Activated CD4-positive, alpha-beta memory T cell treated with anti-CD3 and anti-CD28 coated beads for 36 hours (primary cell): Measurements from ENCODE around the gene MED12. TPM values are rescaled to one million over a fixed set of nuclear protein-coding genes. Genes with fewer than 3 reads are reported as not detected.
"Not testable (repeated sequence)": the region's sequence is repeated elsewhere in the genome, so short reads cannot be mapped to it uniquely, and the experiment has no call there.

ENCODE experiments used
- CTCF ChIA-PET: fragments of 350-600 bp; sonication (Branson Sonifier 250); formaldehyde crosslinking; loops from one replicate; lab custom pipeline; 2021; ENCODE audit warnings: antibody characterized with exemption, inconsistent platforms; lab: Charles Lee
- POLR2A ChIA-PET: fragments of 350-600 bp; sonication (Branson Sonifier 250); formaldehyde crosslinking; loops from one replicate; lab custom pipeline; 2021; ENCODE audit warnings: antibody characterized with exemption; lab: Charles Lee
- DNase-seq: peaks from one replicate; pipeline ENCODE4 v3.0.0-alpha.2; 2020
- H3K27ac Mint-ChIP-seq: one replicate; pipeline ENCODE4 v1.8.0; 2021; ENCODE audit warnings: mixed read lengths
- H3K27me3 Mint-ChIP-seq: one replicate; pipeline ENCODE4 v1.8.0; 2021; ENCODE audit warnings: mixed read lengths
- H3K36me3 Mint-ChIP-seq: one replicate; pipeline ENCODE4 v1.8.0; 2021; ENCODE audit warnings: mixed read lengths
- H3K4me1 Mint-ChIP-seq: one replicate; pipeline ENCODE4 v1.8.0; 2021; ENCODE audit warnings: low read depth, mixed read lengths
- H3K4me3 Mint-ChIP-seq: one replicate; pipeline ENCODE4 v1.8.0; 2021; ENCODE audit warnings: mild to moderate bottlenecking, mixed read lengths
- H3K9me3 Mint-ChIP-seq: one replicate; pipeline ENCODE4 v1.8.0; 2021; ENCODE audit warnings: mixed read lengths
- intact Hi-C: fragments of 100-400 bp; cut with micrococcal nuclease; formaldehyde crosslinking; loops from one replicate; pipeline ENCODE4 v1.15.1; 2023
- total RNA-seq, 2 experiments: library from RNA; stranded (reverse); gene quantifications; one replicate each; pipeline ENCODE4 v1.2.3, GENCODE V29; 2021

Gene MED12
- total RNA-seq, 2 experiments from 2014 or later = 46.9 to 50.1 TPM

- Mint-ChIP-seq H3K36me3 (peaks cover 3% of the 10 kb centered on the region), H3K27ac (no peak overlapping the region), H3K4me1 (peaks cover 2% of the 10 kb centered on the region), H3K9me3 (no peaks in the 10 kb centered on the region), H3K27me3 (no peaks in the 10 kb centered on the region), H3K4me3 (no peak overlapping the region)
- intact Hi-C loops = no loop called here
- ChIA-PET POLR2A (no interaction called here), CTCF (no interaction called here)
- no peak for DNase-seq
These were observed 48.8 kb downstream of the MED12 start for GRCh38 chrX:71167031-71167781.

- Mint-ChIP-seq H3K27me3 (no peaks in the 10 kb centered on the region), H3K27ac (no peak overlapping the region), H3K9me3 (no peaks in the 10 kb centered on the region), H3K4me1 (peaks cover 2% of the 10 kb centered on the region), H3K4me3 (no peak overlapping the region), H3K36me3 (peaks cover 3% of the 10 kb centered on the region)
- intact Hi-C loops = no loop called here
- no peak for DNase-seq
- CTCF ChIA-PET = no interaction called here
- POLR2A ChIA-PET = no interaction called here
These were observed 49.7 kb downstream of the MED12 start for GRCh38 chrX:71168134-71168533.

GRCh38 chrX:71169586-71169985 lies 51.2 kb downstream of the MED12 start:
- Mint-ChIP-seq H3K4me3 (no peak overlapping the region), H3K27me3 (no peaks in the 10 kb centered on the region), H3K9me3 (no peaks in the 10 kb centered on the region), H3K36me3 (peaks cover 10% of the 10 kb centered on the region), H3K4me1 (peaks cover 6% of the 10 kb centered on the region), H3K27ac (no peak overlapping the region)
- ChIA-PET POLR2A (no interaction called here), CTCF (no interaction called here)
- no peak for DNase-seq
- intact Hi-C loops = no loop called here

- H3K4me1 Mint-ChIP-seq = peaks cover 10% of the 10 kb centered on the region
- no peak for DNase-seq
- H3K27me3 Mint-ChIP-seq = no peaks in the 10 kb centered on the region
- peaks cover 10% of the 10 kb centered on the region for H3K36me3 Mint-ChIP-seq
- POLR2A ChIA-PET = no interaction called here
- H3K4me3 Mint-ChIP-seq = no peak overlapping the region
- intact Hi-C loops = no loop called here
- no peaks in the 10 kb centered on the region for H3K9me3 Mint-ChIP-seq
- H3K27ac Mint-ChIP-seq = no peak overlapping the region
- CTCF ChIA-PET = no interaction called here
These were observed 52.3 kb downstream of the MED12 start for GRCh38 chrX:71170660-71171059.

GRCh38 chrX:71171110-71171801 lies 52.9 kb downstream of the MED12 start:
- no peak for DNase-seq
- peaks cover 10% of the 10 kb centered on the region for H3K36me3 Mint-ChIP-seq
- H3K9me3 Mint-ChIP-seq = no peaks in the 10 kb centered on the region
- intact Hi-C loops = no loop called here
- no peaks in the 10 kb centered on the region for H3K27me3 Mint-ChIP-seq
- CTCF ChIA-PET = no interaction called here
- H3K4me1 Mint-ChIP-seq = peaks cover 10% of the 10 kb centered on the region
- POLR2A ChIA-PET = no interaction called here
- no peak overlapping the region for H3K4me3 Mint-ChIP-seq
- H3K27ac Mint-ChIP-seq = no peak overlapping the region

- no peak for DNase-seq
- Mint-ChIP-seq H3K27me3 (no peaks in the 10 kb centered on the region), H3K36me3 (peaks cover 12% of the 10 kb centered on the region), H3K27ac (no peak overlapping the region), H3K4me3 (no peak overlapping the region), H3K4me1 (peaks cover 10% of the 10 kb centered on the region), H3K9me3 (no peaks in the 10 kb centered on the region)
- POLR2A ChIA-PET = no interaction called here
- CTCF ChIA-PET = no interaction called here
- intact Hi-C loops = no loop called here
These were observed 55.0 kb downstream of the MED12 start for GRCh38 chrX:71173440-71173839.

GRCh38 chrX:71174795-71175194 lies 56.4 kb downstream of the MED12 start:
- Mint-ChIP-seq H3K4me3 (no peak overlapping the region), H3K27me3 (no peaks in the 10 kb centered on the region), H3K9me3 (no peaks in the 10 kb centered on the region), H3K4me1 (peaks cover 10% of the 10 kb centered on the region), H3K36me3 (peaks cover 12% of the 10 kb centered on the region), H3K27ac (no peak overlapping the region)
- DNase-seq = no peak
- POLR2A ChIA-PET = no interaction called here
- intact Hi-C loops = no loop called here
- CTCF ChIA-PET = interaction anchor here (0.6 kb wide), 1 partner anchor 396 kb away, joined by 3 read pairs; no protein-coding TSS in a partner anchor

- Mint-ChIP-seq H3K4me3 (no peak overlapping the region), H3K9me3 (no peaks in the 10 kb centered on the region), H3K27me3 (no peaks in the 10 kb centered on the region), H3K27ac (no peak overlapping the region), H3K36me3 (peaks cover 12% of the 10 kb centered on the region), H3K4me1 (peaks cover 15% of the 10 kb centered on the region)
- intact Hi-C loops = no loop called here
- no peak for DNase-seq
- POLR2A ChIA-PET = no interaction called here
- CTCF ChIA-PET = interaction anchor here (0.6 kb wide), 1 partner anchor 397 kb away, joined by 3 read pairs; no protein-coding TSS in a partner anchor
These were observed 57.1 kb downstream of the MED12 start for GRCh38 chrX:71175531-71175930.

GRCh38 chrX:71177327-71177726 lies 58.9 kb downstream of the MED12 start:
- Mint-ChIP-seq H3K4me1 (peaks cover 15% of the 10 kb centered on the region), H3K9me3 (no peaks in the 10 kb centered on the region), H3K27me3 (no peaks in the 10 kb centered on the region), H3K27ac (no peak overlapping the region), H3K4me3 (no peak overlapping the region), H3K36me3 (peaks cover 14% of the 10 kb centered on the region)
- ChIA-PET CTCF (interaction anchor here (0.9 to 2.0 kb wide), 6 partner anchors 21 to 408 kb away, joined by 3 to 8 read pairs (median 4); no protein-coding TSS in a partner anchor), POLR2A (no interaction called here)
- no peak for DNase-seq
- intact Hi-C loops = no loop called here

- Mint-ChIP-seq H3K36me3 (peaks cover 11% of the 10 kb centered on the region), H3K27ac (no peak overlapping the region), H3K4me1 (peaks cover 15% of the 10 kb centered on the region), H3K4me3 (no peak overlapping the region), H3K9me3 (no peaks in the 10 kb centered on the region), H3K27me3 (no peaks in the 10 kb centered on the region)
- CTCF ChIA-PET = interaction anchor here (0.8 to 2.0 kb wide), 6 partner anchors 20 to 209 kb away, joined by 3 to 8 read pairs (median 4); no protein-coding TSS in a partner anchor
- intact Hi-C loops = loop anchor here (2.0 kb wide), 2 partner anchors 80 to 208 kb away; no protein-coding TSS in a partner anchor
- DNase-seq = peak; percentile 51
- POLR2A ChIA-PET = no interaction called here
These were observed 60.5 kb downstream of the MED12 start for GRCh38 chrX:71178908-71179307.

- CTCF ChIA-PET = interaction anchor here (0.6 to 1.8 kb wide), 7 partner anchors 16 to 411 kb away, joined by 3 to 12 read pairs (median 4); partner anchors contain the start of gene MED12
- DNase-seq, H3K4me1 Mint-ChIP-seq, H3K36me3 Mint-ChIP-seq, H3K9me3 Mint-ChIP-seq, H3K27me3 Mint-ChIP-seq: not testable (repeated sequence)
- Mint-ChIP-seq H3K4me3 (peak overlapping the region; percentile 16), H3K27ac (peak overlapping the region; percentile 99)
- POLR2A ChIA-PET = interaction anchor here (1.2 to 1.6 kb wide), 2 partner anchors 16 to 352 kb away, joined by 3 to 4 read pairs; partner anchors contain the start of gene OGT
- intact Hi-C loops = loop anchor here (5.0 to 10.0 kb wide), 5 partner anchors 68 to 1046 kb away; partner anchors contain the start of genes IGBP1, IL2RG, TAF1 and ZMYM3
These were observed 62.3 kb downstream of the MED12 start for GRCh38 chrX:71180579-71181265.
